HEK293 (cell line): ENCODE measurements around the gene TACC2.

Experiments used
- CTCF ChIA-PET: fragments of 350-600 bp; formaldehyde crosslinking; extraction: SDS; loops from one replicate; lab custom pipeline; 2021; ENCODE audit warnings: antibody characterized with exemption; lab: Yijun Ruan, JAX
- POLR2A ChIA-PET: fragments of 300-600 bp; formaldehyde crosslinking; extraction: SDS; loops from one replicate; lab custom pipeline; 2020; ENCODE audit warnings: antibody characterized with exemption, inconsistent platforms; lab: Yijun Ruan, JAX
- H3K27ac ChIP-seq: fragments of 200-500 bp; sonication (Bioruptor generic); 2 replicates; pipeline ENCODE4 v1.5.1; 2014; ENCODE audit warnings: low read depth, low read length, control low read depth, inconsistent platforms; ENCODE audit errors: extremely low read depth
- H3K36me3 ChIP-seq, 2 experiments: fragments of 200-500 bp in 1 of 2; sonication (Bioruptor generic) in 1 of 2; 1 replicate in 1 of 2; 2 replicates in 1 of 2; pipeline ENCODE4 v1.5.1; 2014 to 2017; ENCODE audit warnings: inconsistent platforms in 2 of 2, low read length in 2 of 2; ENCODE audit not compliant: control insufficient read depth in 2 of 2, insufficient read depth in 1 of 2
- H3K4me1 ChIP-seq: fragments of 200-500 bp; sonication (Bioruptor generic); 2 replicates; pipeline ENCODE4 v1.5.1; 2014; ENCODE audit warnings: mild to moderate bottlenecking, low read length, inconsistent platforms; ENCODE audit not compliant: control insufficient read depth, insufficient read depth
- H3K4me3 ChIP-seq: 2 replicates; pipeline ENCODE4 v1.5.1; 2011; ENCODE audit warnings: low read depth, mild to moderate bottlenecking, control low read depth, low read length, moderate library complexity
- H3K9me3 ChIP-seq: fragments of 200-500 bp; sonication (Bioruptor generic); 2 replicates; pipeline ENCODE4 v1.5.1; 2014; ENCODE audit warnings: low read depth, low read length, inconsistent platforms; ENCODE audit not compliant: control insufficient read depth, insufficient read depth
- EGR2 ChIP-seq: fragments of 450-650 bp; formaldehyde crosslinking; IDR thresholded peaks from 2 replicates; pipeline ENCODE4 v1.5.1; 2016; ENCODE audit warnings: low read depth, missing biosample characterization, missing genetic modification characterization
- KLF16 ChIP-seq: fragments of 450-650 bp; formaldehyde crosslinking; IDR thresholded peaks from 2 replicates; pipeline ENCODE4 v1.5.1; 2017; ENCODE audit warnings: missing biosample characterization, missing genetic modification characterization
- KLF17 ChIP-seq: fragments of 450-650 bp; formaldehyde crosslinking; IDR thresholded peaks from 2 replicates; pipeline ENCODE4 v1.5.1; 2016; ENCODE audit warnings: missing biosample characterization, missing genetic modification characterization
- KLF7 ChIP-seq: fragments of 450-650 bp; formaldehyde crosslinking; IDR thresholded peaks from 2 replicates; pipeline ENCODE4 v1.5.1; 2016; ENCODE audit warnings: missing biosample characterization, missing genetic modification characterization, borderline replicate concordance
- ZBTB11 ChIP-seq: fragments of 450-650 bp; formaldehyde crosslinking; conservative IDR thresholded peaks from 2 replicates; pipeline ENCODE4 v1.5.1; 2016; ENCODE audit warnings: low read depth, missing biosample characterization, missing genetic modification characterization
- ZBTB7A ChIP-seq: fragments of 450-650 bp; formaldehyde crosslinking; IDR thresholded peaks from 2 replicates; pipeline ENCODE4 v1.5.1; 2016; ENCODE audit warnings: low read depth, missing biosample characterization, missing genetic modification characterization
- ZNF155 ChIP-seq: fragments of 450-650 bp; formaldehyde crosslinking; IDR thresholded peaks from 2 replicates; pipeline ENCODE4 v1.5.1; 2016; ENCODE audit warnings: missing biosample characterization, missing genetic modification characterization
- ZNF202 ChIP-seq: fragments of 450-650 bp; formaldehyde crosslinking; IDR thresholded peaks from 2 replicates; pipeline ENCODE4 v1.5.1; 2016; ENCODE audit warnings: missing biosample characterization, missing genetic modification characterization, borderline replicate concordance
- ZNF239 ChIP-seq: fragments of 450-650 bp; formaldehyde crosslinking; IDR thresholded peaks from 2 replicates; pipeline ENCODE4 v1.5.1; 2016; ENCODE audit warnings: missing biosample characterization, missing genetic modification characterization
- ZNF292 ChIP-seq: fragments of 450-650 bp; formaldehyde crosslinking; IDR thresholded peaks from 2 replicates; pipeline ENCODE4 v1.5.1; 2016; ENCODE audit warnings: low read depth, missing biosample characterization, missing genetic modification characterization, borderline replicate concordance
- ZNF366 ChIP-seq: fragments of 450-650 bp; formaldehyde crosslinking; conservative IDR thresholded peaks from 2 replicates; pipeline ENCODE4 v1.5.1; 2016; ENCODE audit warnings: missing biosample characterization, missing genetic modification characterization
- ZNF488 ChIP-seq: fragments of 450-650 bp; formaldehyde crosslinking; IDR thresholded peaks from 2 replicates; pipeline ENCODE4 v1.5.1; 2016; ENCODE audit warnings: missing biosample characterization, missing genetic modification characterization
- ZNF548 ChIP-seq: fragments of 450-650 bp; formaldehyde crosslinking; IDR thresholded peaks from 2 replicates; pipeline ENCODE4 v1.5.1; 2016; ENCODE audit warnings: missing biosample characterization, missing genetic modification characterization
- ZNF639 ChIP-seq: fragments of 450-650 bp; formaldehyde crosslinking; IDR thresholded peaks from 2 replicates; pipeline ENCODE4 v1.5.1; 2016; ENCODE audit warnings: missing biosample characterization, missing genetic modification characterization
- ZNF701 ChIP-seq: fragments of 450-650 bp; formaldehyde crosslinking; IDR thresholded peaks from 2 replicates; pipeline ENCODE4 v1.5.1; 2016; ENCODE audit warnings: missing biosample characterization, missing genetic modification characterization
- ZNF704 ChIP-seq: fragments of 450-650 bp; formaldehyde crosslinking; IDR thresholded peaks from 2 replicates; pipeline ENCODE4 v1.5.1; 2016; ENCODE audit warnings: missing biosample characterization, missing genetic modification characterization
- ZNF76 ChIP-seq: fragments of 450-650 bp; formaldehyde crosslinking; IDR thresholded peaks from 2 replicates; pipeline ENCODE4; 2016; ENCODE audit warnings: low read depth, missing biosample characterization, missing genetic modification characterization, borderline replicate concordance
- ZSCAN5A ChIP-seq: fragments of 450-650 bp; formaldehyde crosslinking; IDR thresholded peaks from 2 replicates; pipeline ENCODE4 v1.5.1; 2016; ENCODE audit warnings: missing biosample characterization, missing genetic modification characterization

Gene TACC2

GRCh38 chr10:122281751-122282150 lies 292.8 kb downstream of the TACC2 start:
- Histone ChIP-seq H3K36me3 (no peaks in the 10 kb centered on the region), H3K4me1 (no peaks in the 10 kb centered on the region), H3K27ac (no peak overlapping the region), H3K4me3 (no peak overlapping the region), H3K9me3 (no peaks in the 10 kb centered on the region)
- ChIA-PET POLR2A (no interaction called here), CTCF (interaction anchor here (0.6 to 3.3 kb wide), 4 partner anchors 14 to 284 kb away, joined by 3 to 19 read pairs (median 4); no protein-coding TSS in a partner anchor)
- TF ChIP-seq ZNF704 (tag by site-specific recombination), result no peak
- no peak for TF ChIP-seq ZNF548 (tag by site-specific recombination)
- TF ChIP-seq ZNF239 (tag by site-specific recombination), result no peak
- no peak for TF ChIP-seq ZSCAN5A
- no peak for TF ChIP-seq KLF7 (tag by site-specific recombination)
- TF ChIP-seq ZNF292 (tag by site-specific recombination), result no peak
- no peak for TF ChIP-seq ZNF639
- TF ChIP-seq ZNF488 (tag by site-specific recombination), result no peak
- no peak for TF ChIP-seq ZBTB7A (tag by site-specific recombination)
- TF ChIP-seq ZNF202 (tag by site-specific recombination), result no peak
- TF ChIP-seq ZNF76 (tag by site-specific recombination), result no peak
- no peak for TF ChIP-seq ZNF701 (tag by site-specific recombination)
- no peak for TF ChIP-seq KLF17 (tag by site-specific recombination)
- no peak for TF ChIP-seq KLF16 (tag by site-specific recombination)
- no peak for TF ChIP-seq ZNF366 (tag by site-specific recombination)
- TF ChIP-seq EGR2 (tag by site-specific recombination), result no peak
- no peak for TF ChIP-seq ZBTB11 (tag by site-specific recombination)
- no peak for TF ChIP-seq ZNF155 (tag by site-specific recombination)
